ENCODE data around the gene KDM2A.

The KDM2A gene

GRCh38 chr11:67118801-67119584 lies at the start of gene KDM2A:
Gene KDM2A, plus strand, starts transcription at chr11:67119263. Its CDS starts 2,054 bp downstream, at chr11:67121317.
- peak; percentile 95 for DNase-seq (ENCODE audit: low read depth, low spot score)

GRCh38 chr11:67071420-67072284 lies 47.4 kb upstream of the KDM2A start:
- peak; percentile 93 for DNase-seq (ENCODE audit: low read depth, low spot score)

GRCh38 chr11:67072295-67072694 lies 46.8 kb upstream of the KDM2A start:
- DNase-seq (ENCODE audit: low read depth, low spot score): no peak

- DNase-seq (ENCODE audit: low read depth, low spot score): no peak
Measured at GRCh38 chr11:67073908-67074307, 45.2 kb upstream of the KDM2A start.

GRCh38 chr11:67076202-67076601 lies 42.9 kb upstream of the KDM2A start:
- DNase-seq (ENCODE audit: low read depth, low spot score): no peak

GRCh38 chr11:67079065-67079705 lies 39.9 kb upstream of the KDM2A start:
- peak; percentile 45 for DNase-seq (ENCODE audit: low read depth, low spot score)

GRCh38 chr11:67082071-67082791 lies 36.8 kb upstream of the KDM2A start:
- DNase-seq (ENCODE audit: low read depth, low spot score): peak; percentile 59

GRCh38 chr11:67083786-67084366 lies 35.2 kb upstream of the KDM2A start:
- no peak for DNase-seq (ENCODE audit: low read depth, low spot score)

- DNase-seq (ENCODE audit: low read depth, low spot score): no peak
Measured at GRCh38 chr11:67085617-67086016, 33.4 kb upstream of the KDM2A start.

- no peak for DNase-seq (ENCODE audit: low read depth, low spot score)
Measured at GRCh38 chr11:67090717-67091116, 28.3 kb upstream of the KDM2A start.

- DNase-seq (ENCODE audit: low read depth, low spot score): no peak
Measured at GRCh38 chr11:67095214-67095507, 23.9 kb upstream of the KDM2A start.

- no peak for DNase-seq (ENCODE audit: low read depth, low spot score)
Measured at GRCh38 chr11:67098799-67099429, 20.1 kb upstream of the KDM2A start.

GRCh38 chr11:67099831-67100324 lies 19.2 kb upstream of the KDM2A start:
- no peak for DNase-seq (ENCODE audit: low read depth, low spot score)

- DNase-seq (ENCODE audit: low read depth, low spot score): no peak
Measured at GRCh38 chr11:67102664-67103063, 16.4 kb upstream of the KDM2A start.

- DNase-seq (ENCODE audit: low read depth, low spot score): no peak
Measured at GRCh38 chr11:67105964-67106363, 13.1 kb upstream of the KDM2A start.

GRCh38 chr11:67111261-67111660 lies 7.8 kb upstream of the KDM2A start:
- no peak for DNase-seq (ENCODE audit: low read depth, low spot score)

GRCh38 chr11:67113231-67113721 lies 5.8 kb upstream of the KDM2A start:
- no peak for DNase-seq (ENCODE audit: low read depth, low spot score)

GRCh38 chr11:67114275-67114896 lies 4.7 kb upstream of the KDM2A start:
- DNase-seq (ENCODE audit: low read depth, low spot score): no peak

- no peak for DNase-seq (ENCODE audit: low read depth, low spot score)
Measured at GRCh38 chr11:67116758-67117105, 2.3 kb upstream of the KDM2A start.

GRCh38 chr11:67117176-67117575 lies 1.9 kb upstream of the KDM2A start:
- no peak for DNase-seq (ENCODE audit: low read depth, low spot score)
